SIG-M5 (cell line): ENCODE measurements around the gene ZNF654.
"Not testable (repeated sequence)": the region's sequence is repeated elsewhere in the genome, so short reads cannot be mapped to it uniquely, and the experiment has no call there.

Experiments used
- DNase-seq: peaks from one replicate; lab custom pipeline; 2025; lab: John Stamatoyannopoulos, UW

ZNF654 gene

DNA sequence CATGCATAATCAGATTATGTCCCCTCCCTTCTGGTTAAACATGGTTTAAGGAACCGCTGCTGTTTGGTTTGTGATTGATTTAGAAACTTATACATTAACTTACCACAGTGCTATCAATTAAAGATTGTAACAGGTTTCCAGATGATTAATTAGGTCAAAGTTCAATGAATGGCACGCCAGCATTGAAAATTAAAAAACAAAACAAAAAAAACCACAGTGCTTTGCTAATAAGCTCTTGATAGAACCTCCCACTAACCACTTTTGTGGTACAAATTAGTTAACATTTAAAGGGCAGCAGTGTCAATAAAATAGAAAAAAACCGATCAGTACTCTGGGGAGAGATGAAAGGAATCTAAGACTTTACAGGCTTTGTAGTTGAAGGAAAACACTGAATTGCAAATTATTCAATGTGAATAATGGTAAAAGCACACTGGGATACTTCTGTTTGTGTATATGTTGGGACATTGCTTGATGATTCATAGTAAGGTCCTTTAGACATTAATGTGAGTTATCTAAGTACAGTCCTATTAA is 83.1 kb downstream of the ZNF654 start:
- no peak for DNase-seq

DNA sequence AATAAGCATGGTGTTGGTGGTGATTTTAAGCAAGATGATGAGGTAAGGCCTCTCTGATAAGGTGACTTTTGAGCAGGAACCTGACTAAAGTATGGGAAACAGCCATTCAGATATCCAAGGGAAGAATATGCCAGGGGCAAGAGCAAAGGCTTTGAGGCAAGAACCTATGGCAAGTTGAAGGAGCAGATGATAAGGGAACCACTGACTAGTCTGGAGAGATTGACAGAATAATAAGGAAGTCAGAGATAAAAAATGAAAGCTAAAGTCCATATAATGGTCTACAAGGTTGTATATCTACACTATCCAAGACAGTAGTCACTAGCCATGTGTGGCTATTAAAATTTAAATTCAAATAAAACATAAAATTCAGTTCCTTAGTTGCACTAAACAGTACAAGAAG is 88.2 kb downstream of the ZNF654 start:
- no peak for DNase-seq

DNA sequence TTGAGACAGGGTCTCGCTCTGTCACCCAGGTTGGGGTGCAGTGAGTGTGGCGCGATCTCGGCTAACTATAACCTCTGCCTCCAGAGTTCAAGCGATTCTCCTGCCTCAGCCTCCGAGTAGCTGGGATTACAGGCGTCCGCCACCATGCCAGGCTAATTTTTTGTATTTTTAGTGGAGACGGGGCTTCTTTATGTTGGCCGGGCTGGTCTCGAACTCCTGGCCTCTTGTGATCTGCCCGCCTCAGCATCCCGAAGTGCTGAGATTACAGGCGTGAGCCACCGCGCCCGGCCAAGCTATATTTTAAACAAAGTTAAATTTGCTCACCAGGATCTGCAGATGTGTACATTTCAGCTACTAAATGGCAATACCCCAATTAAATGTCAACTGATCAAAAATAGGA is 89.6 kb downstream of the ZNF654 start:
- no peak for DNase-seq

DNA sequence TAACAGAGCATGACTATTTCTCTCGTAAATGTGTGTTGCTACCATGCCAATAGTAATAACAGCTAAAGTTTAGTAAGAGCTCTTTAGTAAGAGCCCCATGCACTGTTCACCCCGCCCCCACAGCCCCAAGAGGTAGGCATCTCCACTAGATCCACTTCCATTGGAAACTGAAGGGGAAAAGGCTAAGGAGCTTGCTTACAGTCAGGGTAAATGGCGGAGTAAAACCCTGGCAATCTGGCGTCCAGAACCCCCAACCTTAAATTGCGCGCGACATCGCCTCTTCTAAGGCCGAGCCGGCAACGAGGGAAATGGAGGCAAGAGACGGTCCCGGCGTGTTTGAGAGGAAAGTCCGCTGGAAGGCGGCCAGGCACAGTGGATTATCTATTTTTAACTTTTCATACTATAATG is 90.0 kb downstream of the ZNF654 start:
- DNase-seq: peak; percentile 12

DNA sequence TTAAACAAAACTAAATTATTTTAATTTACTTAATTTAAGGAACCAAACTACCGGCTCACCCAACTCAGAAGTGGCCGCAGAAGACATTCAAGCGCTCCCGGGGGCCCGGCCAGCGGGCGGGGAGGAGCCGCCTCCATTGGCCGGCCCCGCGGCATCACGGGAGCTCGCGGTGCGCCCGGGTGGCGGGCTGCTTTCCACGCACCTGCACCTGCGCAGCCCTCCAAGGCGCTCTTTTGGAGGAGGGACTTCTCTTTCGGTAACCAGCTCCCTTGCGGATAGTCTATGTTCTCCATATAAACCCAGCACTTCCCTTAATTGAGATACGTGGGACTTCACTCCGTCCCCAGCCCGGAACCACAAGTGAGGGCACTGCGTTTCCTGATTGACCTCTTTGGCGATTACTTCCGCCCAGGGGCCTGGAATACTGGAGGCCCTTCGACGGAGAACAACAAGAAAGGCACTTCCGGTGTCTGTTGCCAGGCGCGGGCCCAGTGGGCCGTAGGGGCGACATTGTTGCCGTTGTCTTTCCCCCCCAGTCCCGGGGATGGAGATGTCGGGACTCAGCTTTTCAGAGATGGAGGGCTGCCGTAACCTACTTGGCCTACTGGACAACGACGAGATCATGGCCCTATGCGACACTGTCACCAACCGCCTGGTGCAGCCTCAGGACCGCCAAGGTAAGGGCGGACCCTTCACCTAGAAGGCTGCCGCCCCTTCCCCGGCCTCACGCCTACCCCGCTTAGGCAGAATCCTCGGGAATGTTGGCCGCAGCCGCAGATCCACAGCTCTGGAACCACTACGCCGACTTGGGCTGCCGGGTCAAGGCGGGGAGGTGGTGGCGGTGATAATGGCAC is 90.7 kb downstream of the ZNF654 start, which contains the start of gene C3orf38:
Gene C3orf38 (plus strand): TSS at position 451 of the 854 bp plus-strand sequence. CDS start 94 bp downstream, at position 545.
- peak; percentile 61 for DNase-seq

DNA sequence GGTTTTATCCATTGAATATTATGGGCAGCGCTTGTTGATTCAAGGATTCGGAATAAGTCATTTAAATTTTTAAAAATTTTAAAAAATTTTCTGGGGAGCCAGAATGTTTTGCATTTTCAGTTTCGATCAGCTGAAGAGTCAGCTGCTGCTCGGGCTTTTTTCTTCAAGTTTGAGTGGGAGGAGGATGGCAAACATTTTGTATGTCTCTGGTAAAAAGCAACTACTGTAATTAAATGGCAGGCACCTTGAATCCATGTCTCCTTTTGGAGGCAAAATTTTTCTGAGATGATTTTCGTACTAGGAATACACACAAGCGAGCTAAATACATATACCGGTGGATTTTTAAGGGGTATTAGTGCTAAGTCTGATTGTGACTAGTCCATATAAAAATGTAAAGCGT is 91.3 kb downstream of the ZNF654 start:
- DNase-seq: no peak

DNA sequence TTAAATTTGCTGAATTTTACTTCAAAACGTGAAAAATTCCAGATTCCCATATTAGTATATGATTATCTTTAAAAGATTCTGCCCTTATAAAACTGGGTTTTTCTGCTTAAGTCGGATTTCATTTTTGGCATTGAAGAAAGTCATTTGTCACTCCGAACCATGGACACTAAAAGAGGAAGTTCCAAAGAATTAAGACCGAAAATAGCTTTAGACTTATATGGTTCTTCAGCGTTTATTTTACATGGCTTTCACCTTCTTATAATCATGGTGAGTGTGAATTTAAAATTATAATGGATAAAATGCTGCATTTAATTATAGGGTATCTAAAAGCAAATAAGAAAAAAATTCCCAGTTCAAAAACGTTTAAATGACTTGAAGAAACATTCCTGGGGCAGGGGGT is 91.8 kb downstream of the ZNF654 start:
- DNase-seq: no peak

DNA sequence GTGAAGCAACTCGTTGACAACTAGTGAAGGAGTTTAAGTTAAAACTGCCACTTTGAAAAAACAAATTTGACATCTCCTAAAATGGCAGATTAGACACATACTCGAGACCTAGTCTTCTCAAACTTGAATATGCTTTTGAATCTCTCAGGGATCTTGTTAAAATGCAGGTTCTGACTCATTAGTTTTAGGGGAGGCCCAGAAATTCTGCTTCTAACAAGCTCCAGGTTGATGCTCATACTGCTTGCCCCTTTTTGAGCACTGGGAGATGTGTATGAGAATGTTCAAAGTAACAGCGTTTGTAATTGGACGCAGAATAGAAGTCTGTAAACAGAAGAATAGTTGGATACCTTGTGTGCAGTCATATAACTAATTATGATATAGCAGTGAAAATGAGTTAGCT is 92.3 kb downstream of the ZNF654 start:
- DNase-seq: no peak

DNA sequence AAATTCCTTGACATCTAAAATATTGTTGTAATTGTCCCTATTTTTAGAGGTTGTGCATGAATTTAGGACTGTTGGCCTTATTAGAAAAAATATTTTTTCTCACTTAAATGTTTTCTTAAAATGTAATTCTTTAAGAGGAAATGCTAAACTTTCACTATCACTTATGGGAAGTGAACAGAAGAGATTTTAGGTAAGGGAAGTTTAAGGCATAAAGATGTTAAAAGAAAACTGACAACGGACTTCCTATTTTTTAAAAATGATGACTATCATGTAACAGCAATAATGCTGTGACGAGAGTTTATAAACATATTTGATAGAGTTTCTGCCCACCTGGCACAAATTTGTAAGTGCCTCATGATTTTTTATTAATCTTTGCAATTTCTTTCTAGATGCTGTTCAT is 93.8 kb downstream of the ZNF654 start:
- no peak for DNase-seq

DNA sequence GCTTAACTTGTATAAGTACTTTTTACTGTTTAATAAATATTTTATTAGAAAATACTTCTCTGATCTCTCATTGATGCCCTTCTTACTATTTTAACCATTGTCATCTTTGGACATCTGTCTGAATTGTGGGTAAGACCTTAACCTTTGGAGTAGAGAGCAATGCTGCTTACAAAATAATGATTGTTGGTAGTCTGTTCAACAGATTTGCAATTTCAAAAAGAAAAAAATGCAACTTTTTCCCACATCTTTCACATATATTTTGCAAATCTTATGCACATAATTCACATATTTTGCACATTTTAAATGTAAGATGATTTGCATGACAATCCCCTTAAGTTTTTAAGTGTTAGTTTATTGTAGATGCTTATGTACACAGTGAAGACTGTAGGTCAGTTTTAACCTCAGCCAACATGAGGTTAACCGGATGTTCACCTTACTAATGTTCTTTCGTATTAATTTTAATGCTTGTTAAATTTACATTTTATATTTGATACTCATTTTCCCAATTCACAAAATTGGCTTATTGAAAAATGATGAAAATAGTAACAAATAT is 107.4 kb downstream of the ZNF654 start:
- DNase-seq: no peak

DNA sequence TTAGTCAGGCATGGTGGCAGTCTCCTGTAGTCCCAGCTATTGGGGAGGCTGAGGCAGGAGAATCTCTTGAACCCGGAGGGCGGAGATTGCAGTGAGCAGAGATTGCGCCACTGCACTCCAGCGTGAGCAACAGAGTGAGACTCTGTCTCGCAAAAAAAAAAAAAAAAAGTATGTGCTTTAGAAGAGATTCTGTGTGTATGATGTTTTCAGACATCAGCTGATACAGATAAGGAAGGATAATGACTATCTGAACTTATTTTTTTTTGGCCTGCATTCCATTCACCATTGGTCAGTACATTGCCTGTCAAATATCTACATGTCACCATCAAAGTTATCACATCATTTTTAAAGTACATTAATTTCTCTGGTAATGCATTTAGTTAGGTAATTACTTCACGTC is 108.1 kb downstream of the ZNF654 start:
- no peak for DNase-seq

DNA sequence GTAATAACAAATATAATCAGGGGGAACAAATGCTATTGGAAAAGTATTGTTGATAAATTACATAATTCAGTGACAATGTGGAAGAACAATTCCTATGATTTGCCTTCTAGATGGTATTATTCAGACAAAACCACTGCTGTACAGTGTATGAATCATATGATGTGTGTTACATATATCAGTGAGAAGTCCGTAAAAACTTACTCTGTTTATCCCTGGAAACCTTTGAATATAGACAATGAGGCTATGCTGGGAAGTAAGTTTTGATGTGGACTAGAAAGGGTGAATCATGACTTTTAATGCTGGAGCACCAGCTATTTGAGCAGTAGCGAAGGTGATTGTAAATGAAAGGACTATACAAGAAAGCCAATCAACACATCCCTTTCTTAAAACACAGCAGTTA is 108.6 kb downstream of the ZNF654 start:
- no peak for DNase-seq

DNA sequence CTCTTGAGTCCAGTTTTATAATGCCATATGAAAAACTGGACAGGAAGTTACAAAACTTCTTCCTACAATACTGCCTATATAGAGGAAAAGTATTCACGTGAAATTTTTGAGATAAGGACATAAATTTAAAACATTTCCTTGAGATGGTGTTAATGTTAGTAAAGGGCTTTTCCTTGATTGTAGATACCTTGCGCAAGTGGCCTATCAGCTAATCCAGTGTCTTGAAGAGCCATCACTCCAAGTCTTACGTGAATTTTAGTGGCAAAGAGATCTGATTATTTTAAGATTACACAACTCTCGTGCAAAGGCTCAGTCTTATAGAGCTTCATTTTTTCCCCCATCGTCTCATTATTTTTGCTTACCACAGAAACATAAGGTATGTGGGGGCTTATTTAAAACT is 109.1 kb downstream of the ZNF654 start:
- no peak for DNase-seq

DNA sequence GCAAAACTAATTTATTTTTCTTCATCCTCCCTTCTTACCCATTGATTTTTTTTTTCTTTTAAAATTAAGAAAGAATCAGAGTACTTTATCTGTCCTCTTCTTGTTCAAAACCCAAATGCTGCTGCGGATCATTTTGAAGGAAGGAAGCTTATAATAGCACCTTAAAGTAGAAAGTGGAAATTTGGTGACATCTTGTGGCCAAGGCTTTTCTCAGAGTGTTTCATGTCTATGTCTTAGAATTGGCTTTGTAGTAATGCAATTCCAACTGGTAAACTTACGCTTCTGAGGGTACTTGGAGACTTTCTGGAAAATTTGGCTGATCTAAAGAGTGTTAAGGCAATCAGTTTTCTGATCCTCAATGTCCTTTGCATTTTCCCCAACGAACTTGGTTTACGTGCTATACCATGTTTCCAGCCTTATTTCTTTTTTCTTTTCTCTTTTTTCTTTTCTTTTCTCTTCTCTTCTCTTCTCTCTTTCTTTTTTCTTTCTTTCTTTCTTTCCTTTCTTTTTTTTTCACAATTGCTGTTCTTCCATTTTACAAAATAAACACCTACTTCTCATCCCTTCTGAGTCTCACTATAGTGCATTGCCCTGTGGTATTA is 121.4 kb downstream of the ZNF654 start:
- no peak for DNase-seq

DNA sequence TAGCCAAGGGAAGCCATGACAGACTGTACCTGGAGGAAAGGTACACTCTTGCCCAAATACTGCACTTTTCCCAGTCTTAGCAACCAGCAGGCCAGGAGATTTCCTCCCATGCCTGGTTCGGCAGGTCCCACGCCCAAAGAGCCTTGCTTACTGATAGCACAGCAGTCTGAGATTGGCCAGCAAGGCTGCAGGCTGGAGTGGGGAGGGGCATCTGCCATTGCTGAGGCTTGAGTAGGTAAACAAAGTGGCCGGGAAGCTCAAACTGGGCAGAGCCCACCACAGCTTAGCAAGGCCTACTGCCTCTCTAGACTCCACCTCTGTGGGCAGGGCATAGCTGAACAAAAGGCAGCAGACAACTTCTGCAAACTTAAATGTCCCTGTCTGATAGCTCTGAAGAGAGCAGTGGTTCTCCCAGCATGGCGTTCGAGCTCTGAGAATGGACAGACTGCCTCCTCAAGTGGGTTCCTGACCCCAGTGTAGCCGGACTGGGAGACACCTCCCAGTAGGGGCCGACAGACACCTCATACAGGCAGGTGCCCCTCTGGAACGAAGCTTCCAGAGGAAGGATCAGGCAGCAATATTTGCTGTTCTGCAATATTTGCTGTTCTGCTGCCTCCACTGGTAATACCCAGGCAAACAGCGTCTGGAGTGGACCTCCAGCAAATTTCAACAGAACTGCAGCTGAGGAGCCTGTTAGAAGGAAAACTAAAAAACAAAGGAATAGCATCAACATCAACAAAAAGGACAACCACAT is 123.3 kb downstream of the ZNF654 start:
- not testable (repeated sequence) for DNase-seq

DNA sequence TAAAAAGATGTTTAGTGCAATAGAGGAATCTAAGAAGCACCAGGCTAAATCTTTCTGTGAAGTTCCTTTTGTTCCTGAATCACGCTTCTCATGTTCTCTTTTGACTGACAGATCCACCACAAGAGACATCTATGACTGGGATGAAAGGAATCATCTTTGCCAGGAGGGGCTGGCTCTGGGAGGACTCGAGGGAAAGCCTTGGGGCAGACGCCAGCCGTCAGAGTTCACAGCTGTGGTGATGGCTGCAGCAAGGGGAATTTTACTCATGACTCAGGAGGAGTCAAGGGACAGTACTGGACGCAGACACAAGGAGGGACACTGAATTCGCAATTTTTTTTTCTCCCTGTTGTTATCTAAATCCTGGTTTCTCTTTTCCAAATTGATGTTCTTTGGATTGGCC is 129.4 kb downstream of the ZNF654 start:
- DNase-seq: no peak

DNA sequence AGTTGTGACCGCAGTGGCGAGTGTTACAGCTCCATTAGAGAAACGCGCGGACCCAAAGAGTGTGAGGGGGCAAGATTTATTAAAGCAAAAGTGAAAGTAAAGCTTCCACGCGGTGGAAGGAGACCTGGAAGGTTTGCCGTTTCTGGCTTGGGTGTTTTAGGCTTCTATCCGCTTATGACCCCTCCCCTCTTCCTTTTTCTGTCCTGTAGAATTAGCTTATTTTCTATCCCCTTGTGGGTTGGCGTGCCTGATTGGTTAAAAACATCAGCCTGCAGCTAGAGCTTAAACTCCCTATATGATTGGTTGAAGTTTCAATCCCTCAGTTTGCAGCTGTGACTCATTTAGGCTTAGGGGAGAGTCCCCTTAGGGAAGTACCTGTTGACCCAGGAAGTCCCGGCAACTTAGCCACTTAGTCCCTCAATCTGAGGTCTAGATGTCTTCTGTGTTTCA is 130.3 kb downstream of the ZNF654 start:
- DNase-seq: no peak

DNA sequence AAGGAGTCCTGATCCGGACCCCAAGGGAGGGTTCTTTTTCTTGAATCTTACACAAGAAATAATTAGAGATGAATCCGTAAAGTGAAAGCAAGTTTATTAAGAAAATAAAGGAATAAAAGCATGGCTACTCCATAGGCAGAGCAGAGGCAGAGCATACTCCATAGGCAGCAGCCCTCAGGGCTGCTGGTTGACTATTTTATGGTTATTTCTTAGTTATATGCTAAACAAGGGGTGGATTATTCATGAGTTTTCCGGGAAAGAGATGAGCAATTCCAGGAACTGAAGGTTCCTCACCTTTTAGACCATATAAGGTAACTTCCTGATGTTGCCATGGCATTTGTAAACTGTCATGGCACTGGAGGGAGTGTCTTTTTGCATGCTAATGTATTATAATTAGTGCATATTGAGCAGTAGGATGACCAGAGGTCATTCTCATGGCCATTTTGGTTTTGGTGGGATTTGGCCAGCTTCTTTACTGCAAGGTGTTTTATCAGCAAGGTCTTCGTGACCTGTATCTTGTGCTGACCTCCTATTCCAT is 132.9 kb downstream of the ZNF654 start:
- DNase-seq: no peak

DNA sequence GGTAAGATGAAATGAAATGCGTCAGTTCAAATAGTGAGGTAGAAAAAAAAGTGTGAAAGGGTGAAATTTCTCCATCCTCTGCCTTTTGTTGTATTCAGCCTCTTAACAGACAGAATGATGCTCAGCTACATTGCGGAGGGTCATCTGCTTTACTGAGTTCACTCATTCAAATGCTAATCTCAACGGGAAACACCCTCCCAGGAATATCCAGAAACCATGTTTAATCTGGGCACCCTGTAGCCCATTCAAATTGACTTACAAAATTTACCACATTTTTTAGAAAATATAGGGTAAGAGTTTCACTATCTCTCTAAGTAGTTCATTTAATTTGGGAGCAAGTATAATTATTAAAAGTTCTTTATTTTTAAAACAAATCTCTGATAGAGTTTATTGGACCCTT is 133.6 kb downstream of the ZNF654 start:
- DNase-seq: no peak
